ENCODE results near the gene SEZ6. TPM values are rescaled to one million over a fixed set of nuclear protein-coding genes. Genes with fewer than 3 reads are reported as not detected.
A peak's percentile ranks its signal among the peaks of the same experiment; 100 is the strongest.

The SEZ6 gene
- total RNA-seq, 1 donor from 2014 or later = 6.9 TPM

DNA sequence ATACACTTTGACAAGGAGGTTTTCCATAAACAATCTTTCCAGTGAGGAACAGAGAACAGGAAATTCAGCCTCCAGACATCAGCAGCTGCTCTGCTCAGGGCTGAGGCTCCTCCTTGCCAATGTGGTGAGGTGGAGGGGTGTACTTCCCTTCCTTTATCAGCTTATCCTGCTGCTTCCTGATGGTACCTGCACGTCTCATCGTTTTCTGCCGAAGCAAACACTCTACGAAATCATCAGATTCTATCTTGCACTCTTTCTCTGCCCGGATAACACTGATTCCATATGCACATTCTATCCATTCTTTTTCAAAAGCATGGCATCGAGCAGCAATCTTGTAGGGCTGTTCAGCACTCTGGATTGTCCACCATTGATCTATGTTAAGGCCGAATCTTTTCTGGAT, 15.4 kb upstream of the SEZ6 start:
- Mint-ChIP-seq H3K27me3 (peaks cover 90% of the 10 kb centered on the region), H3K27ac (no peak overlapping the region), H3K36me3 (no peaks in the 10 kb centered on the region), H3K4me1 (ENCODE audit: unreplicated experiment) (peaks cover 16% of the 10 kb centered on the region), H3K9me3 (no peaks in the 10 kb centered on the region), H3K4me3 (no peak overlapping the region)
- DNase-seq (ENCODE audit: extremely low spot score, unreplicated experiment) = no peak
- TF ChIP-seq CTCF (conservative IDR thresholded peaks at IDR 0.05) = no peak

- H3K4me1 Mint-ChIP-seq (ENCODE audit: unreplicated experiment) = peaks cover 16% of the 10 kb centered on the region
- H3K27ac Mint-ChIP-seq = no peak overlapping the region
- H3K36me3 Mint-ChIP-seq = no peaks in the 10 kb centered on the region
- no peak for DNase-seq (ENCODE audit: extremely low spot score, unreplicated experiment)
- TF ChIP-seq CTCF (conservative IDR thresholded peaks at IDR 0.05) = no peak
- no peaks in the 10 kb centered on the region for H3K9me3 Mint-ChIP-seq
- H3K4me3 Mint-ChIP-seq = no peak overlapping the region
- H3K27me3 Mint-ChIP-seq = peaks cover 93% of the 10 kb centered on the region
Observed at GRCh38 chr17:29020576-29020975, 14.7 kb upstream of the SEZ6 start.

GRCh38 chr17:29019475-29020181, 13.8 kb upstream of the SEZ6 start:
- TF ChIP-seq CTCF (conservative IDR thresholded peaks at IDR 0.05) = no peak
- no peak for DNase-seq (ENCODE audit: extremely low spot score, unreplicated experiment)
- H3K27me3 Mint-ChIP-seq = peaks cover 94% of the 10 kb centered on the region
- H3K9me3 Mint-ChIP-seq = no peaks in the 10 kb centered on the region
- no peaks in the 10 kb centered on the region for H3K36me3 Mint-ChIP-seq
- peaks cover 16% of the 10 kb centered on the region for H3K4me1 Mint-ChIP-seq (ENCODE audit: unreplicated experiment)
- H3K27ac Mint-ChIP-seq = no peak overlapping the region
- H3K4me3 Mint-ChIP-seq = peak overlapping the region; percentile 41

DNA sequence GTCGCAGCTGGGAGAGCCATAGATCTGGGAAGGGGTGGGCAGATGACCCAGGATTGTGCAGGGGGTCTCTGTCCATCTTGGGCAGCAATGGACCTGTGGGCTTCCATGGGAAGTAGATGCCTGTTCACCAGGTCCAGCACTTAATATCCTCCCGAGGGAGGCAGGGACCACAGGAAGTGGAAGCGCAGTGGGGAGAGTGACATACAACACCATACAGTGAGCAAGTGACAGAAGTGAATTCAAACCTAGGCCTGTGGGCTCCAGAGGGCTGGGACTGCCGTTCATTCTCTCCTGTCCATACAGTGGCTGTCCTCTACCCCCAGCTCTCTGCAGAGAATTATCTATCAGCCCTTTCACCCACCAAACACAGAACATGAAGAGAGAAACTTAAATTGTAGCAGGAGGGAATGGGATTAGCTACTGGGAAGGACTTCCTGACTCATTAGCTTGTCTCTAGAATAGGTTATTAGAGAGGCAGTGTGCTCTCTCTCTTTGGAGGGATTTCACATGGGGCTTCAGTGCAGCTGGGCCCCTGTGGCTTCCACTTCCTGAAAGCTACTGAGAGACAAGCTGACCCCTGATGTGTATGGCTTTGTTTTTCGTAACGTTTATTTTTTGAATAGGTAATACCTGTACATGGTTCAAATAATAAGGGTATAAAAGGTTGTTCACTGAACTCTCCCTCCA, 13.1 kb upstream of the SEZ6 start:
- no peak overlapping the region for H3K27ac Mint-ChIP-seq
- peak overlapping the region; percentile 44 for H3K4me3 Mint-ChIP-seq
- H3K27me3 Mint-ChIP-seq = peaks cover 94% of the 10 kb centered on the region
- no peak for TF ChIP-seq CTCF (conservative IDR thresholded peaks at IDR 0.05)
- H3K4me1 Mint-ChIP-seq (ENCODE audit: unreplicated experiment) = peaks cover 16% of the 10 kb centered on the region
- H3K36me3 Mint-ChIP-seq = no peaks in the 10 kb centered on the region
- H3K9me3 Mint-ChIP-seq = no peaks in the 10 kb centered on the region
- no peak for DNase-seq (ENCODE audit: extremely low spot score, unreplicated experiment)

DNA sequence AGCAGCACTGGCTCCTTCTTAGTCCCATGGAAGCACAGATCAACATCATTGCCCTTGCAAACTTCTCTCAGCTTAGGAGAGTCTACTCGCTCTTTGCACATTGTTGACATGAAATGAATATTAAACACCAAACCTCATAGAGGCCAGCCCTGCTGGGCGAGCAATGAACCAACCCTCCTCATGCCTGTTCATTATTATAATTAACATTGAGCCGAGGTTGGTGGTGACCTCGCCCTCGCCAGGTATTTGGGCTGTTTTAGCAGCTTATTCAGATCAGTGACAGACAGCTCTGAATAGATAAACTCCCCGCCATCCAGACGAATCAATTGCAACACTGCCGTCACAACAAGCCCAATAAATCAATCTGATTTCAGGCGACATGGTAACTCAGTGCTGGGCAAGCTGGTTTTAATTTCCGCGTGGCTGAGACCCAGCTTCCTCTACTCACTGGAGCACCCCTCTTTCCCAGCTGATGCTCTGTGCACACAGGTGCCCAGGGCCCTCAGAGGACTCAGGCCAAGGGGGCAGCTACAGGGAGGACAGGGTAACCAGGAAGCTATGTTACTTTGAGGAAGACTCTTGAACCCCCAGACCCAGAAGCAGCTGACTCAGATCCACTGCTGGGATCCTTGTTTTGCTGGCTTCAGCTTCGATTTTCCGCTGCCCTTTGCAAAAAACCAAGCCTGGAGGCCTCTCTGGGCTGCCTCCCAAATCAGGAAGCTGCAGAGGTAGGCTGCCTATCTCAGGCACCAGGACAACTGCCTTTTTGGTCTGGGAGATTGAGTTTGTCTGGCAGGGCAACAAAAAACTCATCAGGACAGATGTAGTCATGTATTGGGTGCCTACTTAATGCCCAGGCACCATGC, 10.7 kb upstream of the SEZ6 start:
- Mint-ChIP-seq H3K36me3 (no peaks in the 10 kb centered on the region), H3K27me3 (peaks cover 91% of the 10 kb centered on the region), H3K4me3 (no peak overlapping the region), H3K27ac (no peak overlapping the region), H3K9me3 (no peaks in the 10 kb centered on the region), H3K4me1 (ENCODE audit: unreplicated experiment) (peaks cover 18% of the 10 kb centered on the region)
- no peak for DNase-seq (ENCODE audit: extremely low spot score, unreplicated experiment)
- TF ChIP-seq CTCF (conservative IDR thresholded peaks at IDR 0.05) = no peak
